ENCODE data around the gene LSM6. TPM values are rescaled to one million over a fixed set of nuclear protein-coding genes. Genes with fewer than 3 reads are reported as not detected.

Gene LSM6
- total and polyA plus RNA-seq, 2 experiments from 2014 or later: 70.4 to 238 TPM

DNA sequence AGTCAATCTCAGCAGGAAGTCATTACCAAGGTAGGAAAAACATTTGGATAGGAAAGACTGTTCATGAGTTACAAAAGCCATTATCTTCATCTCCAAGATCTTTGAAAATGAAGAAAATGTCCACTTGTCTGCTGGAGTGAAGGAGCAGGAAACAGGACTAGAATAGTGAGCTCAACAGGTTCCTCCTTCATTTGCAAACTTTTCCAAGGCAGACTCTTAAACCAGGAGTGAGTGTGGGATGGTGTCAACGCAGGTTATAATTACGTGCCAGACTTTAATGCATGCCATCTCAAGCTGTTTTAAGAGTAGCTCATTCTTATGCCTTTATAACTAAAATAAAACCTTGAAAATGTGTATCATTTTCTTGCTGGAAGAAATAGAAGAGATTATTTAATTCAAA is 35.4 kb downstream of the LSM6 start:
- H4K20me1 ChIP-seq (replicated peaks; ENCODE audit: insufficient read depth): no peaks in the 10 kb centered on the region
- TF ChIP-seq, protein P1, sequence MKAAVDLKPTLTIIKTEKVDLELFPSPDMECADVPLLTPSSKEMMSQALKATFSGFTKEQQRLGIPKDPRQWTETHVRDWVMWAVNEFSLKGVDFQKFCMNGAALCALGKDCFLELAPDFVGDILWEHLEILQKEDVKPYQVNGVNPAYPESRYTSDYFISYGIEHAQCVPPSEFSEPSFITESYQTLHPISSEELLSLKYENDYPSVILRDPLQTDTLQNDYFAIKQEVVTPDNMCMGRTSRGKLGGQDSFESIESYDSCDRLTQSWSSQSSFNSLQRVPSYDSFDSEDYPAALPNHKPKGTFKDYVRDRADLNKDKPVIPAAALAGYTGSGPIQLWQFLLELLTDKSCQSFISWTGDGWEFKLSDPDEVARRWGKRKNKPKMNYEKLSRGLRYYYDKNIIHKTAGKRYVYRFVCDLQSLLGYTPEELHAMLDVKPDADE (IDR thresholded peaks at IDR 0.05): no peak
- TF ChIP-seq CREB1 (CRISPR knock-in tag; IDR thresholded peaks at IDR 0.05; ENCODE audit: low read depth): no peak
- TF ChIP-seq, protein P2, sequence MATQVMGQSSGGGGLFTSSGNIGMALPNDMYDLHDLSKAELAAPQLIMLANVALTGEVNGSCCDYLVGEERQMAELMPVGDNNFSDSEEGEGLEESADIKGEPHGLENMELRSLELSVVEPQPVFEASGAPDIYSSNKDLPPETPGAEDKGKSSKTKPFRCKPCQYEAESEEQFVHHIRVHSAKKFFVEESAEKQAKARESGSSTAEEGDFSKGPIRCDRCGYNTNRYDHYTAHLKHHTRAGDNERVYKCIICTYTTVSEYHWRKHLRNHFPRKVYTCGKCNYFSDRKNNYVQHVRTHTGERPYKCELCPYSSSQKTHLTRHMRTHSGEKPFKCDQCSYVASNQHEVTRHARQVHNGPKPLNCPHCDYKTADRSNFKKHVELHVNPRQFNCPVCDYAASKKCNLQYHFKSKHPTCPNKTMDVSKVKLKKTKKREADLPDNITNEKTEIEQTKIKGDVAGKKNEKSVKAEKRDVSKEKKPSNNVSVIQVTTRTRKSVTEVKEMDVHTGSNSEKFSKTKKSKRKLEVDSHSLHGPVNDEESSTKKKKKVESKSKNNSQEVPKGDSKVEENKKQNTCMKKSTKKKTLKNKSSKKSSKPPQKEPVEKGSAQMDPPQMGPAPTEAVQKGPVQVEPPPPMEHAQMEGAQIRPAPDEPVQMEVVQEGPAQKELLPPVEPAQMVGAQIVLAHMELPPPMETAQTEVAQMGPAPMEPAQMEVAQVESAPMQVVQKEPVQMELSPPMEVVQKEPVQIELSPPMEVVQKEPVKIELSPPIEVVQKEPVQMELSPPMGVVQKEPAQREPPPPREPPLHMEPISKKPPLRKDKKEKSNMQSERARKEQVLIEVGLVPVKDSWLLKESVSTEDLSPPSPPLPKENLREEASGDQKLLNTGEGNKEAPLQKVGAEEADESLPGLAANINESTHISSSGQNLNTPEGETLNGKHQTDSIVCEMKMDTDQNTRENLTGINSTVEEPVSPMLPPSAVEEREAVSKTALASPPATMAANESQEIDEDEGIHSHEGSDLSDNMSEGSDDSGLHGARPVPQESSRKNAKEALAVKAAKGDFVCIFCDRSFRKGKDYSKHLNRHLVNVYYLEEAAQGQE (IDR thresholded peaks at IDR 0.05; ENCODE audit: unreplicated experiment): no peak
- TF ChIP-seq, protein P3, sequence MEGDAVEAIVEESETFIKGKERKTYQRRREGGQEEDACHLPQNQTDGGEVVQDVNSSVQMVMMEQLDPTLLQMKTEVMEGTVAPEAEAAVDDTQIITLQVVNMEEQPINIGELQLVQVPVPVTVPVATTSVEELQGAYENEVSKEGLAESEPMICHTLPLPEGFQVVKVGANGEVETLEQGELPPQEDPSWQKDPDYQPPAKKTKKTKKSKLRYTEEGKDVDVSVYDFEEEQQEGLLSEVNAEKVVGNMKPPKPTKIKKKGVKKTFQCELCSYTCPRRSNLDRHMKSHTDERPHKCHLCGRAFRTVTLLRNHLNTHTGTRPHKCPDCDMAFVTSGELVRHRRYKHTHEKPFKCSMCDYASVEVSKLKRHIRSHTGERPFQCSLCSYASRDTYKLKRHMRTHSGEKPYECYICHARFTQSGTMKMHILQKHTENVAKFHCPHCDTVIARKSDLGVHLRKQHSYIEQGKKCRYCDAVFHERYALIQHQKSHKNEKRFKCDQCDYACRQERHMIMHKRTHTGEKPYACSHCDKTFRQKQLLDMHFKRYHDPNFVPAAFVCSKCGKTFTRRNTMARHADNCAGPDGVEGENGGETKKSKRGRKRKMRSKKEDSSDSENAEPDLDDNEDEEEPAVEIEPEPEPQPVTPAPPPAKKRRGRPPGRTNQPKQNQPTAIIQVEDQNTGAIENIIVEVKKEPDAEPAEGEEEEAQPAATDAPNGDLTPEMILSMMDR (conservative IDR thresholded peaks at IDR 0.05; ENCODE audit: low read depth in 2 of 2): no peak
- TF ChIP-seq NANOG (IDR thresholded peaks at IDR 0.05; ENCODE audit: borderline replicate concordance): no peak
- TF ChIP-seq ZNF114 (CRISPR knock-in tag; IDR thresholded peaks at IDR 0.05): no peak
- TF ChIP-seq ZNF331 (CRISPR knock-in tag; IDR thresholded peaks at IDR 0.05; ENCODE audit: low read depth): no peak
- TF ChIP-seq STAT1 (IDR thresholded peaks at IDR 0.05; ENCODE audit: unreplicated experiment): no peak
- TF ChIP-seq POLR2AphosphoS5 (IDR thresholded peaks at IDR 0.05; ENCODE audit: low read depth): no peak
- no peak for TF ChIP-seq JUNB (IDR thresholded peaks at IDR 0.05; ENCODE audit: unreplicated experiment)
- TF ChIP-seq, protein P4, sequence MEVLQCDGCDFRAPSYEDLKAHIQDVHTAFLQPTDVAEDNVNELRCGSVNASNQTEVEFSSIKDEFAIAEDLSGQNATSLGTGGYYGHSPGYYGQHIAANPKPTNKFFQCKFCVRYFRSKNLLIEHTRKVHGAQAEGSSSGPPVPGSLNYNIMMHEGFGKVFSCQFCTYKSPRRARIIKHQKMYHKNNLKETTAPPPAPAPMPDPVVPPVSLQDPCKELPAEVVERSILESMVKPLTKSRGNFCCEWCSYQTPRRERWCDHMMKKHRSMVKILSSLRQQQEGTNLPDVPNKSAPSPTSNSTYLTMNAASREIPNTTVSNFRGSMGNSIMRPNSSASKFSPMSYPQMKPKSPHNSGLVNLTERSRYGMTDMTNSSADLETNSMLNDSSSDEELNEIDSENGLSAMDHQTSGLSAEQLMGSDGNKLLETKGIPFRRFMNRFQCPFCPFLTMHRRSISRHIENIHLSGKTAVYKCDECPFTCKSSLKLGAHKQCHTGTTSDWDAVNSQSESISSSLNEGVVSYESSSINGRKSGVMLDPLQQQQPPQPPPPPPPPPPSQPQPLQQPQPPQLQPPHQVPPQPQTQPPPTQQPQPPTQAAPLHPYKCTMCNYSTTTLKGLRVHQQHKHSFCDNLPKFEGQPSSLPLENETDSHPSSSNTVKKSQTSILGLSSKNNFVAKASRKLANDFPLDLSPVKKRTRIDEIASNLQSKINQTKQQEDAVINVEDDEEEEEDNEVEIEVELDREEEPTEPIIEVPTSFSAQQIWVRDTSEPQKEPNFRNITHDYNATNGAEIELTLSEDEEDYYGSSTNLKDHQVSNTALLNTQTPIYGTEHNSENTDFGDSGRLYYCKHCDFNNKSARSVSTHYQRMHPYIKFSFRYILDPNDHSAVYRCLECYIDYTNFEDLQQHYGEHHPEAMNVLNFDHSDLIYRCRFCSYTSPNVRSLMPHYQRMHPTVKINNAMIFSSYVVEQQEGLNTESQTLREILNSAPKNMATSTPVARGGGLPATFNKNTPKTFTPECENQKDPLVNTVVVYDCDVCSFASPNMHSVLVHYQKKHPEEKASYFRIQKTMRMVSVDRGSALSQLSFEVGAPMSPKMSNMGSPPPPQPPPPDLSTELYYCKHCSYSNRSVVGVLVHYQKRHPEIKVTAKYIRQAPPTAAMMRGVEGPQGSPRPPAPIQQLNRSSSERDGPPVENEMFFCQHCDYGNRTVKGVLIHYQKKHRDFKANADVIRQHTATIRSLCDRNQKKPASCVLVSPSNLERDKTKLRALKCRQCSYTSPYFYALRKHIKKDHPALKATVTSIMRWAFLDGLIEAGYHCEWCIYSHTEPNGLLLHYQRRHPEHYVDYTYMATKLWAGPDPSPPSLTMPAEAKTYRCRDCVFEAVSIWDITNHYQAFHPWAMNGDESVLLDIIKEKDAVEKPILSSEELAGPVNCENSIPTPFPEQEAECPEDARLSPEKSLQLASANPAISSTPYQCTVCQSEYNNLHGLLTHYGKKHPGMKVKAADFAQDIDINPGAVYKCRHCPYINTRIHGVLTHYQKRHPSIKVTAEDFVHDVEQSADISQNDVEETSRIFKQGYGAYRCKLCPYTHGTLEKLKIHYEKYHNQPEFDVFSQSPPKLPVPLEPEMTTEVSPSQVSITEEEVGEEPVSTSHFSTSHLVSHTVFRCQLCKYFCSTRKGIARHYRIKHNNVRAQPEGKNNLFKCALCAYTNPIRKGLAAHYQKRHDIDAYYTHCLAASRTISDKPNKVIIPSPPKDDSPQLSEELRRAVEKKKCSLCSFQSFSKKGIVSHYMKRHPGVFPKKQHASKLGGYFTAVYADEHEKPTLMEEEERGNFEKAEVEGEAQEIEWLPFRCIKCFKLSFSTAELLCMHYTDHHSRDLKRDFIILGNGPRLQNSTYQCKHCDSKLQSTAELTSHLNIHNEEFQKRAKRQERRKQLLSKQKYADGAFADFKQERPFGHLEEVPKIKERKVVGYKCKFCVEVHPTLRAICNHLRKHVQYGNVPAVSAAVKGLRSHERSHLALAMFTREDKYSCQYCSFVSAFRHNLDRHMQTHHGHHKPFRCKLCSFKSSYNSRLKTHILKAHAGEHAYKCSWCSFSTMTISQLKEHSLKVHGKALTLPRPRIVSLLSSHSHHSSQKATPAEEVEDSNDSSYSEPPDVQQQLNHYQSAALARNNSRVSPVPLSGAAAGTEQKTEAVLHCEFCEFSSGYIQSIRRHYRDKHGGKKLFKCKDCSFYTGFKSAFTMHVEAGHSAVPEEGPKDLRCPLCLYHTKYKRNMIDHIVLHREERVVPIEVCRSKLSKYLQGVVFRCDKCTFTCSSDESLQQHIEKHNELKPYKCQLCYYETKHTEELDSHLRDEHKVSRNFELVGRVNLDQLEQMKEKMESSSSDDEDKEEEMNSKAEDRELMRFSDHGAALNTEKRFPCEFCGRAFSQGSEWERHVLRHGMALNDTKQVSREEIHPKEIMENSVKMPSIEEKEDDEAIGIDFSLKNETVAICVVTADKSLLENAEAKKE (CRISPR knock-in tag; IDR thresholded peaks at IDR 0.05): no peak
- TF ChIP-seq EZH2 (IDR thresholded peaks at IDR 0.05; ENCODE audit: low read depth, unreplicated experiment): no peak
- TF ChIP-seq EZH2phosphoT487 (IDR thresholded peaks at IDR 0.05; ENCODE audit: unreplicated experiment): no peak
- no peak for ATAC-seq
- H3K9me2 ChIP-seq (ENCODE audit: insufficient read depth): no peaks in the 10 kb centered on the region
- peaks cover 2% of the 10 kb centered on the region for H3K27me3 Mint-ChIP-seq (ENCODE audit: insufficient read depth, low read depth, poor library complexity)
- H3K36me3 Mint-ChIP-seq (ENCODE audit: low read depth): no peaks in the 10 kb centered on the region
- H3K4me2 ChIP-seq: no peak overlapping the region
- no peaks in the 10 kb centered on the region for H3F3A ChIP-seq (replicated peaks; ENCODE audit: low read depth)
- no peak overlapping the region for H2AFZ ChIP-seq
- H3K36me3 ChIP-seq (ENCODE audit: insufficient read depth): no peaks in the 10 kb centered on the region
- H3K27ac Mint-ChIP-seq: no peak overlapping the region
- H3K4me3 Mint-ChIP-seq: no peak overlapping the region
- H3K4me3 ChIP-seq: no peak overlapping the region
- H3K27ac ChIP-seq (ENCODE audit: low read depth): no peak overlapping the region
- no peaks in the 10 kb centered on the region for H3K4me1 Mint-ChIP-seq
- H3K79me2 ChIP-seq (replicated peaks; ENCODE audit: insufficient read depth): no peaks in the 10 kb centered on the region
- H3K9me3 Mint-ChIP-seq: no peaks in the 10 kb centered on the region
- H3K4me1 ChIP-seq (ENCODE audit: insufficient read depth): no peaks in the 10 kb centered on the region
- no peak for DNase-seq (ENCODE audit: low spot score)
- H3K27me3 ChIP-seq (ENCODE audit: insufficient read depth): no peaks in the 10 kb centered on the region

Measured in GM23338 (cell line).